HG03520 (cell line): ENCODE measurements around the gene ARMH3.
"Not testable (repeated sequence)": the region's sequence is repeated elsewhere in the genome, so short reads cannot be mapped to it uniquely, and the experiment has no call there.

ENCODE experiments used
- ATAC-seq: cut with Tn5 transposase; IDR thresholded peaks from one replicate; pipeline ENCODE4 v1.9.1; 2021; ENCODE audit warnings: mild to moderate bottlenecking, moderate library complexity; ENCODE audit not compliant: unreplicated experiment

ARMH3 gene

DNA sequence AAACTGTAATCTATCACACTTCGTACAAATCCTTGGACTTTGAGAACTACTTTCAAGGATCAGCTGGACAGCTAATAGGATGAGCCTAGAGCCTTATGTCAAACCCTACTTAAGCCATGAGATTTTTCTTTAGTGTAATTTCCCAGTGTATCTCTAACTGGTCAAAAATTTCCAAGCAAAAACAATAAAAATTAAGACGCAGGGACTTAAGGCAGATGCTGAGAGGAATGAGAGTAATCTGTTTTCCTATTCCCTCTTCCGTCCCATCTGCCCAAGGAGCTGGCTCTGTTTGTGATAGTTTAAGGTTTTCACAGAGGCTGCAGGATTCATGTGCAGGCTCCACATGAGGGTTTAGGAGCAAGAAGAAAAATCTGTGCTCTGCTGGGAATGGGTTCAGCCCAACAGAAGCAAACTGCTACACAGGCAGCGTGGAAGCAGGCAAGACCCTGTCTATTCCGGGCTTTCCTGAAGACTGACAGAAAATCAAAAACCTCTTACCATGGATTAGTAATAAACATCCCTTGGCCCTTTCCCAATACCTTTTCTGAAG is 62.2 kb downstream of the ARMH3 start:
- ATAC-seq: no peak

DNA sequence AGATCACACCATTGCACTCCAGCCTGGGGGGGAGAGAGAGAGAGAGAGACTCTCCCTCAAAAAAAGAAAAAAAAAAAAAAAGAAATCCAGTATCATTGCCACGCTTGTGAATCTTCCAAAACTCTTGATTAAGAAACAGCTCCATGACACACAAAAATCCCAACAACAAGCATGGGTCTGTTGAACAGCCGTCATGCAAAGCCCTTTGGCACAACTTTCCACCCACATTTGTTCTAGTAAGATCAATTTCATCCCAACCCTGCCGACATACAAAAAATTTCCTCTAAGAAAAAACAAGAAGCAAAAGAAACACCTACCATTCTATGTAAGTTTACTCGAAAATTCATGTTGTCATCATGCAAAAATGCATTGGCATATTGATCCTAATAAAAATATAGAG is 62.8 kb downstream of the ARMH3 start:
- no peak for ATAC-seq

- ATAC-seq: no peak
Measured at GRCh38 chr10:101987136-101987535, 68.8 kb downstream of the ARMH3 start.

DNA sequence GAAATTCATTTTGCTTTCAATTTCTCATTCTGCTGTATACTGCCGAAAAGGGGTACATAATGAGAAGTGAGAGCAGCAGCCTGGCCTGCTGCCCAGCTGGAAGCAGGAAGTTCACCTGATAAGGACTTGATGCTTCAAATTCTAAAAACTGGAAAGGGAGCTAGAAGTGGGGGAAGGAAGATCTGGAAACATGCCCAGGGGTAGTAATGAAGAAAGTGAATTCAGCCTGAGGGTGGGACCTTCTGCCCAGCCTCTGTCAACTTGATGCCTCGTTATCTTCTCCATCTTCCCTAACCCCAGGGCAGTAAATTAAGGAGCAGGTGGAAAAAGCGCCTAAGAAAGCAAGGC is 69.4 kb downstream of the ARMH3 start:
- no peak for ATAC-seq

DNA sequence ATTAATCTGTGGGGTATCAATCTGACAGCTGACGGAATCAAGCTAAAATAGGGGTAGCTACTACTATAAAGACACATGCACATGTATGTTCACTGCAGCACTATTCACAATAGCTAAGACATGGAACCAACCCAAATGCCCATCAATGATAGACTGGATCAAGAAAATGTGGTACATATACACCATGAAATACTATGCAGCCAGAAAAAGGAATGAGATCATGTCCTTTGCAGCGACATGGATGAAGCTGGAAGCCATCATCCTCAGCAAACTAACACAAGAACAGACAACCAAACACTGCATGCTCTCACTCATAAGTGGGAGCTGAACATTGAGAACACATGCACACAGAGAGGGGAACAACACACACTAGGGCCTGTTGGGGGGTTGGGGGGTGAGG is 75.3 kb downstream of the ARMH3 start:
- ATAC-seq: not testable (repeated sequence)

- no peak for ATAC-seq
Measured at GRCh38 chr10:101974091-101974971, 81.6 kb downstream of the ARMH3 start.

DNA sequence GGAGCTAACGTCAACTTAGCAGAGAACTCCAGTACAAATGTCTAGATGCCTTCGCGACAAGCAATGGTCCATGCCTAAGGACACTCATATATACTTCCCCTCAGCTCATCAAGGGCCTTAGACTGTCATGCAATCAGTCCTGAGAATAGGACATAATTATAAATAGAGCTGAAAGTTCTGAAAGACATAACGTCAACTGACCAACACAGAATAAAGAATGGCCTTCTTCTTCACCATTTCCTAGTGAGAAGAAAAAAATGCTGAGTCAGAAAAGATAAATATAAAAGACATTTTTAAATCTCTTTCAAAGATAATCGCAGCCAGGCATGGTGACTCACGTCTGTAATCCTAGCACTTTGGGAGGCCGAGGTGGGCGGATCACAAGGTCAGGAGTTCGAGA is 83.2 kb downstream of the ARMH3 start:
- no peak for ATAC-seq

DNA sequence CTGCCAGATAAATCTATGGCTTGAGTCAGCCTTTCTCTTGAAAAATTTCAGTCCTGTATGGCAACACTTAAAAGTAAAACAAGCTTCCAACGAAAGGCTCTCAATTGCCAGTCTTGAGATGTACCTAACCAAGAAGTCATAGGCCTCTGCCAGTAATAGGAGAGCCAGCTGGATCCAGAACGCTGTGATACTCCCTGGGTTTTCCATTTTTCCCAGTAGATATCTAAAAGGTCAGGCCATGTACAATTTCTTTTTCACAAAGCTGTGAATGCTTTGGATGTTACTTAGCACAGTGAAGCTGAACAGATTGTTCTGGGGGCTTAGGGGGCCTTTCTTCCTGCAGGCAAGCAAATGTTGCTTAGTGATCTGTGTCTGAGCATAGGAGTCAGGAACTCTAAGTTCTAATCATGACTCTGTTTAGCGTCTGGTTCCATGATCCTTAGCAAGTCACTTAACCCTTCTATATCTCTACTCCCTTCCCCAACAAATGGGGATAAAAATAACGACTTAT is 86.5 kb downstream of the ARMH3 start:
- no peak for ATAC-seq

- ATAC-seq: no peak
Measured at GRCh38 chr10:101968940-101969321, 87.0 kb downstream of the ARMH3 start.

GRCh38 chr10:101968286-101968939 is 87.6 kb downstream of the ARMH3 start:
- ATAC-seq: no peak

DNA sequence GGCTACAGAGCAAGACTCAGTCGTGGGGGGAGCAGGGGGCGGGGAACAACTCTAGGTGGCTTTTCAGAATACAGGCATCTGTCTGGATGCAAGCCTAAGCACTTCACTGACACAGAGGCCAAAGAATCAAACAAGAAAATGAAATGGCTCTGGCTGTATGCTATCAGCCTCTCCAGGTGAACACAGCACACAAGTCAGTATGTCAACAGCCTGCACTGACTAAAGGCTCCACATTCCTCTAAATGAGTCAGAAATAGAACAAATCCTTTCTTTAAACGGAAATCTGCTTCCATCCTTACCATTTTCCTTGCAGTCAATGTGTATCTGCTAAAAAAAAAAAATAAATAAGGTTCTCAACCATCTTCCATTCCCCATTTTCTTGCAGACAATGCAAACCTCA is 88.3 kb downstream of the ARMH3 start:
- no peak for ATAC-seq

- ATAC-seq: no peak
Measured at GRCh38 chr10:101967119-101967518, 88.9 kb downstream of the ARMH3 start.

DNA sequence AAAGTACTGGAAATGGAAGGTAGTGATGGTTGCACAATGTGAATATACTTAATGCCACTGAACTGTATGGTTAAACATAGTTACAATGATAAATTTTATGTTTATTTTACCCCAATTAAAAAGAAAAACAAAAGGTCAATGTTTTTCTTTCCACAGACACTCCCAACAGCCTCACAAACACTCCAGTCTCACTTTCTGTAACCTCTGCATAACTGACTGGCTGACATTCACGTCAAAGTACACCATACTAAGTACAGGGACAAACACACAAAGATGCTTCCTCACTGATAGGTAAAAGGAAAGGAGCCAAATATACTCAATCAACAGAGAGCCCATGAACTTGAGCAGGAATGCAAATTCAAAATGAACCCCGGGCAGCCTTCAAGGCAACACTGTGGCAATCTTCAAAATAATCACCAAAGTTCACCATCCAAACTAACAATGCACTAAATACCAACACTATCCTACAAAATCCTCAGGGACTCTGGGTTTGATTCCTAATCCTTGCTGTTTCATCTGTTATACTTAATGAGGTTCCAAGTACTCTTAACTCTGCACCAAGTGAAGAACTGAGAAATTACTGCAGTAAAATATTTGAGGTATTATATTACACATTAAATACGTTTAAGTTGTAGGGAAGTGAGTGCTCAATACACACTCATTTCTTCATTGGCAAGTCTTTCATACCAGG is 90.8 kb downstream of the ARMH3 start:
- no peak for ATAC-seq

DNA sequence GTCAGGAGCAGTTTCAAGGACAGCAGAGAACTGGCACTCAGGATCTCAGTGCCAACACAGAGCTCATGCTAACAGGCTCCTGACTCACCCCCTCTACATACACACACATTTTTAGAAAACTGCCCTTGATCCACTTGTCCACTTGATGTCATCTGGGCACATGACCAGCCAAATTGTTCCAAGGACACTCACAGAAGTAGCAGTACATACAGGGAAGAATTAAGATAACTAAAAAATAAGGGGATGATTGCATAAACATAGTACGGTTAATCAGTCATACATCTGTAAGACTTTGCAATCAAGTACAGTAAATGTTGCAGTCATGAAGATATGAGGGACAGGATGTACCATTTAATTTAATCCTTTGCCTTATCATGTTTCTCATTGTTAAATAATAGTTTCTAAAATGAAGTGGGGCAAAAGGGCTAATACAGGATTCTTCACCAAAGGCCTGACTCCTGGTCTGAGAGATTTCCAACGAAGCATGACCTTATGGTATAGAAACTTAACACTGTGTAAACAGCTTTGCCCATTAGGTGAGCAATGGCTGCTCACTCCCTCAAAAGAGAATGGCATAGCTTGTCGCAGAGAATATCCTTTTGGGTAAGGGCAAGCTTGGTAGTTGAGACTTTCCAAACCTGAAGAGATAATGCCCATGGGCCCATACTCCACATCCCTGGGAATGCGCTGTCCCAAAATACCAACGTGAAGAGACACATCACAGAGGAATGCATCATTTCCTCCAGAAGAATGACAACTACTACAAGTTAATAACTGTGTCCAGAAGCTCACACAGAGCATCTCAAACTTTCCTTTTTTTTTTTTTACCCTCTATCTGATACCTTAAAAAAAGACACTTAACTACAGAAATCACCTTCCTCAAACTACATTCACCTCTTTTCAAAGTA is 94.1 kb downstream of the ARMH3 start:
- no peak for ATAC-seq

DNA sequence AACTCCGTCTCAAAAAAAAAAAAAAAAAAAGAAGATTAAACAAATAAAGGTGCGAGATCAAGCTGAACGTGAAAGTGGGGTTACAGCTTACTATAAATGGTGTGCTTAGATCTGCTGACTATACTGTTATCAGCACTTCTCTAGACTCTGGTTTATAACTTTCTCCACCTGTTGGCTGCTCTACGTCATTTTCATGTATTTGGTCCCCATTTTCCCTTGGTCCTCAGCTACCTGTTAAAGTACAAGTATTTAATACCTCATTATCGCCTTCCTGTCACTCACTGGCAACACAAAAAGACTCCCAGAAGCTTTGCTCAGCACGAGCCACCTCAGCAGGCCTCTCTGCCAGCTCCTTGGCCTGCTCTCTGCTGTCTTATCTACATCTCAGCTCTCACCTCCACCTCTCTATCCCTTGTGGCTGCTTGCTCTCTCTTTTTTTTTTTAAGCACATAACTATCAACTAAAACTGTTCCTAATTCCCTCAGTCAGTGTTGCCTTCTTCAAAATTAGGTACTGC is 95.0 kb downstream of the ARMH3 start:
- ATAC-seq: no peak

DNA sequence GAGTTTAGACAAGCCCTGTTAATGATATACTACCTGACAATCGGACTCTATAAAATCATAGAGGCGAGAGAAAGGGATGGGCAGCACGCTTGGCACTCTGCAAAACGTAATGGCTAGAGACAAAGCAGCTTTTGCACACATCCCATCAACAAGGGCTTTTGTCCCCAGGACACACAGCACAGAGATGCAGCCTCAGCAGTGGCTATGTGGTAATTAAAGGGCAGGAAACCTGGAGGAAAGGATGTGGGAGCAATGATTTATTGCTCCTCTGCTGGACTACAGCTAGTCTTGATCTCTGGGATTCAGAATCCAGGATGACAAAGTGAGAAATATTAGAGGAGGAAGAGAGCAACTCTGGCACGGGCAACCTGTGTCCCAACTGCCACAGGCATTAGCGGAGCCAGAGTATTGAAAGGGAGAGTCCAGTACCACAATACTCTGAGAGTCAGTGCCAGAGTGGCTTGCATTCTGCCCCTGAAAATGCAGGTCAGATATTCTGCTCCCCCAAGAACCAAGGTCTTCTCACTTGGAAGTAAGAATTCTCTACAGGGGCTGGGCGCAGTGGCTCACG is 96.5 kb downstream of the ARMH3 start:
- no peak for ATAC-seq

GRCh38 chr10:101958691-101959090 is 97.3 kb downstream of the ARMH3 start:
- ATAC-seq: no peak

DNA sequence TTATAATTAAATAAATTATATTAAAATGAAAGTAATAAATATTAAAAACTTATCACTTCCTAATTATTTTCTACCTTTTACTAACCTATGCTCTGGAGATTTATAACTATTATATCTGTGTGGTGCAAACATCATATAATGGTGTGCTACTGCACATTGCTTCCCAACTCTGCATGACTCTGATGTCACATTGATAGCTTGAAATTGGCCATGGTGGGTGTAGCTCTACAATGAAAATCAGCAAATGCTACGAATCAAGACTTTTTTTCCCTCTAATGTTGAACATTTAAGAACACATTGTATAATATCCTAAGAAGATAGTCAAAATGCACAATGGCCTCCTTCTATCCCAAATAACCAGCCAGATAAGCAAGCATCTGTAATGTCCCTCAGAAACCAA is 99.1 kb downstream of the ARMH3 start:
- ATAC-seq: no peak

DNA sequence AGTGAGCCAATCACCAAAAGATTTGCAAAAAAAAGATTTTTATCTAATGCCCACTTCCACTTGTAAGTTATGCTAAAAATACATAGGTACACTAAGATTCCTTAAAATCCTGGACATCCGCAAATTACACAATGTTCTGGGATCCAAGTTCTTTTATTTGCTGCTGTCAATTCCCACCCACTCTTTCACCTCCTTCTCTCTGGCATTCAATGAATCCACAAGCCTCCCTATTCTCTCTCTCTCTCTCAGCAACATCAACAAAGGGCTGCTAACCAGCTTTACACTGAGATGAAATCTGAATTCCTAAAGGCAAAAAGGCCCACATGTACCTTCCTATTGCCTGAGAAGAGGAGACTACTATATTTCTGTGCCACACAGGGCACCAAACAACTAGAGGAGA is 99.9 kb downstream of the ARMH3 start:
- ATAC-seq: no peak

GRCh38 chr10:101952191-101952590 is 103.8 kb downstream of the ARMH3 start:
- no peak for ATAC-seq
